H9 (cell line): ENCODE data around the gene HEATR3. TPM values are rescaled to one million over a fixed set of nuclear protein-coding genes. Genes with fewer than 3 reads are reported as not detected.

Source experiments
- DNase-seq: peaks from one replicate; pipeline ENCODE4 v3.0.0-alpha.2; 2017
- H2AFZ ChIP-seq: one replicate; pipeline ENCODE4 v1.6.1; 2013; ENCODE audit warnings: mild to moderate bottlenecking, low read length, control low read depth, moderate library complexity
- H2AK5ac ChIP-seq: 2 replicates; pipeline ENCODE4 v1.6.1; 2013; ENCODE audit warnings: low read length, control low read depth, mixed read lengths; ENCODE audit not compliant: insufficient read length
- H2BK120ac ChIP-seq: one replicate; pipeline ENCODE4 v1.6.1; 2013; ENCODE audit warnings: low read depth, mild to moderate bottlenecking, low read length, control low read depth, inconsistent platforms; ENCODE audit not compliant: poor library complexity, severe bottlenecking
- H2BK12ac ChIP-seq: 2 replicates; pipeline ENCODE4 v1.6.1; 2013; ENCODE audit warnings: low read length, control low read depth, mixed read lengths, low read depth; ENCODE audit not compliant: insufficient read length
- H2BK15ac ChIP-seq: 2 replicates; pipeline ENCODE4 v1.6.1; 2013; ENCODE audit warnings: low read depth, low read length, control low read depth
- H2BK20ac ChIP-seq: one replicate; pipeline ENCODE4 v1.6.1; 2013; ENCODE audit warnings: low read depth, mild to moderate bottlenecking, low read length, control low read depth, inconsistent platforms; ENCODE audit not compliant: poor library complexity, severe bottlenecking
- H2BK5ac ChIP-seq: 2 replicates; pipeline ENCODE4 v1.6.1; 2013; ENCODE audit warnings: low read length, control low read depth, mixed read lengths; ENCODE audit not compliant: insufficient read length
- H3K14ac ChIP-seq: 2 replicates; pipeline ENCODE4 v1.6.1; 2013; ENCODE audit warnings: low read length, control low read depth; ENCODE audit not compliant: insufficient read depth
- H3K18ac ChIP-seq: 2 replicates; pipeline ENCODE4 v1.6.1; 2013; ENCODE audit warnings: low read depth, mild to moderate bottlenecking, mixed read lengths, low read length, control low read depth; ENCODE audit not compliant: insufficient read length
- H3K23ac ChIP-seq: 2 replicates; pipeline ENCODE4 v1.6.1; 2013; ENCODE audit warnings: low read length, control low read depth, mixed read lengths, low read depth; ENCODE audit not compliant: insufficient read length
- H3K23me2 ChIP-seq: 2 replicates; pipeline ENCODE4 v1.6.1; 2013; ENCODE audit warnings: low read depth, mild to moderate bottlenecking, mixed read lengths, low read length, control low read depth; ENCODE audit not compliant: insufficient read length, poor library complexity, severe bottlenecking
- H3K27ac ChIP-seq: 2 replicates; pipeline ENCODE4 v1.5.1; 2013; ENCODE audit warnings: low read length, control low read depth, mixed read lengths, low read depth; ENCODE audit not compliant: insufficient read length
- H3K27me3 ChIP-seq: 2 replicates; pipeline ENCODE4 v1.6.1; 2013; ENCODE audit warnings: low read length, control low read depth, inconsistent platforms; ENCODE audit not compliant: insufficient read depth
- H3K4ac ChIP-seq: 2 replicates; pipeline ENCODE4 v1.6.1; 2013; ENCODE audit warnings: low read depth, mild to moderate bottlenecking, control low read depth, inconsistent platforms, low read length, moderate library complexity
- H3K4me1 ChIP-seq: 2 replicates; pipeline ENCODE4 v1.6.1; 2013; ENCODE audit warnings: low read length, control low read depth, inconsistent platforms; ENCODE audit not compliant: insufficient read depth
- H3K4me2 ChIP-seq: 2 replicates; pipeline ENCODE4 v1.6.1; 2013; ENCODE audit warnings: low read length, control low read depth, mixed read lengths; ENCODE audit not compliant: insufficient read length, insufficient read depth
- H3K56ac ChIP-seq: 2 replicates; pipeline ENCODE4 v1.6.1; 2013; ENCODE audit warnings: low read depth, mild to moderate bottlenecking, mixed read lengths, low read length, control low read depth; ENCODE audit not compliant: insufficient read length
- H3K79me1 ChIP-seq: 2 replicates; pipeline ENCODE4 v1.6.1; 2013; ENCODE audit warnings: low read depth, mild to moderate bottlenecking, moderate library complexity, low read length, control low read depth, inconsistent platforms; ENCODE audit not compliant: insufficient read depth, poor library complexity, severe bottlenecking
- H3K79me2 ChIP-seq: 2 replicates; pipeline ENCODE4 v1.6.1; 2013; ENCODE audit warnings: low read length, control low read depth, inconsistent platforms; ENCODE audit not compliant: insufficient read depth
- H3K9ac ChIP-seq: 2 replicates; pipeline ENCODE4 v1.6.1; 2013; ENCODE audit warnings: low read length, control low read depth, mixed read lengths; ENCODE audit not compliant: insufficient read length; ENCODE audit errors: extremely low read depth
- H3K9me3 ChIP-seq: one replicate; pipeline ENCODE4 v1.6.1; 2013; ENCODE audit warnings: low read depth, low read length, inconsistent platforms; ENCODE audit not compliant: control insufficient read depth
- H3T11ph ChIP-seq: one replicate; pipeline ENCODE4 v1.6.1; 2013; ENCODE audit warnings: mild to moderate bottlenecking, low read length, control low read depth, inconsistent platforms
- H4K20me1 ChIP-seq: one replicate; pipeline ENCODE4 v1.6.1; 2013; ENCODE audit not compliant: control insufficient read depth, insufficient read length, insufficient read depth
- H4K5ac ChIP-seq: 2 replicates; pipeline ENCODE4 v1.6.1; 2013; ENCODE audit warnings: low read depth, mild to moderate bottlenecking, mixed read lengths, low read length, control low read depth; ENCODE audit not compliant: insufficient read length
- H4K8ac ChIP-seq: replicated peaks from 2 replicates; pipeline ENCODE4 v1.6.1; 2013; ENCODE audit warnings: low read length, control low read depth, mixed read lengths, low read depth; ENCODE audit not compliant: insufficient read length
- H4K91ac ChIP-seq: 2 replicates; pipeline ENCODE4 v1.6.1; 2013; ENCODE audit warnings: low read depth, mild to moderate bottlenecking, moderate library complexity, mixed read lengths, low read length, control low read depth; ENCODE audit not compliant: insufficient read length
- H3K27ac Mint-ChIP-seq, 3 experiments: 2 replicates in 2 of 3; 3 replicates in 1 of 3; pipeline ENCODE4 v1.8.0; 2020 to 2021; ENCODE audit warnings: mixed read lengths in 3 of 3, mild to moderate bottlenecking in 1 of 3, moderate library complexity in 1 of 3
- H3K27me3 Mint-ChIP-seq: 2 replicates; pipeline ENCODE4 v1.8.0; 2021; ENCODE audit warnings: low read depth, mild to moderate bottlenecking, moderate library complexity, mixed read lengths
- H3K36me3 Mint-ChIP-seq, 3 experiments: 2 replicates in 2 of 3; 3 replicates in 1 of 3; pipeline ENCODE4 v1.8.0; 2020 to 2021; ENCODE audit warnings: low read depth in 3 of 3, mixed read lengths in 3 of 3; ENCODE audit not compliant: insufficient read depth in 1 of 3
- H3K4me1 Mint-ChIP-seq, 2 experiments: 2 replicates each; pipeline ENCODE4 v1.8.0; 2020; ENCODE audit warnings: mixed read lengths in 2 of 2
- H3K4me3 Mint-ChIP-seq, 2 experiments: 2 replicates in 1 of 2; 3 replicates in 1 of 2; pipeline ENCODE4 v1.8.0; 2020 to 2021; ENCODE audit warnings: mild to moderate bottlenecking in 2 of 2, mixed read lengths in 2 of 2, moderate library complexity in 1 of 2
- H3K9me3 Mint-ChIP-seq, 2 experiments: 2 replicates in 1 of 2; 3 replicates in 1 of 2; pipeline ENCODE4 v1.8.0; 2020; ENCODE audit warnings: mild to moderate bottlenecking in 2 of 2, mixed read lengths in 2 of 2, moderate library complexity in 1 of 2
- WGBS: extraction: QIAGEN DNeasy Blood & Tissue Kit; methylation state at CpG from one replicate; pipeline ENCODE4 v1.1.7; 2013; ENCODE audit warnings: missing lambda C conversion rate, low lambda C conversion rate, mixed read lengths; ENCODE audit not compliant: insufficient read length; ENCODE audit errors: extremely low coverage; 5-methylcytosine and 5-hydroxymethylcytosine counted together
- total RNA-seq: library from RNA; stranded (reverse); gene quantifications from 2 replicates; pipeline ENCODE4 v1.2.1, GENCODE V29; 2021
- TF ChIP-seq, protein P1 (sequence below): fragments of 200-600 bp; sonication (generic); conservative IDR thresholded peaks from 3 replicates; pipeline ENCODE4 v1.8.0; 2021; ENCODE audit warnings: antibody characterized with exemption, mild to moderate bottlenecking

HEATR3 gene
- total RNA-seq, 1 experiment from 2014 or later, result 26.5 TPM

DNA sequence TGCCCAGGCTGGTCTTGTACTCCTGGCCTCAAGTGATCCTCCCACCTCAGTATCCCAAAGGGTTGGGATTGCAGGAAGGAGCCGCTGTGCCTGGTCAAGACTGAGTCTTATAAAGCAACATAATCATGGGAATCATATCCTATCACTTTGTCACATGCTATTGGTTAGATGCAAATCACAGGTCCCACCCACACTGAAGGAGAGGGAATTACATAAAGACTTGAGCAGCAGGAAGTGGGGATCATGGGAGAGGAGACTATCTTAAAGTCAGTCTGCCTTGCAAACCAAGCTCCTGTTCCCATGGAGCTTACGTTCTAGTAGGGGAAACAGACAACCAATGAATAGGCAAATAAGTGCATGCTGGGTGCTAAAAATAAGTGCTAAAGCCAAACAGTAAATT lies 59.0 kb downstream of the HEATR3 start:
- Histone ChIP-seq H2BK12ac (no peak overlapping the region), H3K4me1 (no peaks in the 10 kb centered on the region), H3K9ac (no peak overlapping the region), H3K27me3 (no peaks in the 10 kb centered on the region), H4K91ac (no peak overlapping the region), H3K23me2 (no peaks in the 10 kb centered on the region), H4K20me1 (no peaks in the 10 kb centered on the region), H3K79me2 (no peaks in the 10 kb centered on the region), H3K23ac (no peak overlapping the region), H3K14ac (no peak overlapping the region), H2AK5ac (no peak overlapping the region), H3K4me2 (no peak overlapping the region), H2BK5ac (no peak overlapping the region), H4K5ac (no peak overlapping the region), H3K79me1 (no peaks in the 10 kb centered on the region), H3K56ac (no peak overlapping the region), H3T11ph (no peak overlapping the region), H2BK120ac (no peak overlapping the region), H2AFZ (no peak overlapping the region), H2BK15ac (no peak overlapping the region), H3K9me3 (no peaks in the 10 kb centered on the region), H3K27ac (no peak overlapping the region), H4K8ac (no peak overlapping the region), H2BK20ac (no peak overlapping the region), H3K18ac (no peak overlapping the region), H3K4ac (no peak overlapping the region)
- no peak for DNase-seq
- no peaks in the 10 kb centered on the region for H3K36me3 Mint-ChIP-seq
- H3K9me3 Mint-ChIP-seq, result no peaks in the 10 kb centered on the region
- TF ChIP-seq, protein P1, sequence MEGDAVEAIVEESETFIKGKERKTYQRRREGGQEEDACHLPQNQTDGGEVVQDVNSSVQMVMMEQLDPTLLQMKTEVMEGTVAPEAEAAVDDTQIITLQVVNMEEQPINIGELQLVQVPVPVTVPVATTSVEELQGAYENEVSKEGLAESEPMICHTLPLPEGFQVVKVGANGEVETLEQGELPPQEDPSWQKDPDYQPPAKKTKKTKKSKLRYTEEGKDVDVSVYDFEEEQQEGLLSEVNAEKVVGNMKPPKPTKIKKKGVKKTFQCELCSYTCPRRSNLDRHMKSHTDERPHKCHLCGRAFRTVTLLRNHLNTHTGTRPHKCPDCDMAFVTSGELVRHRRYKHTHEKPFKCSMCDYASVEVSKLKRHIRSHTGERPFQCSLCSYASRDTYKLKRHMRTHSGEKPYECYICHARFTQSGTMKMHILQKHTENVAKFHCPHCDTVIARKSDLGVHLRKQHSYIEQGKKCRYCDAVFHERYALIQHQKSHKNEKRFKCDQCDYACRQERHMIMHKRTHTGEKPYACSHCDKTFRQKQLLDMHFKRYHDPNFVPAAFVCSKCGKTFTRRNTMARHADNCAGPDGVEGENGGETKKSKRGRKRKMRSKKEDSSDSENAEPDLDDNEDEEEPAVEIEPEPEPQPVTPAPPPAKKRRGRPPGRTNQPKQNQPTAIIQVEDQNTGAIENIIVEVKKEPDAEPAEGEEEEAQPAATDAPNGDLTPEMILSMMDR, result no peak
- no peak overlapping the region for H3K27ac Mint-ChIP-seq
- H3K4me3 Mint-ChIP-seq, result no peak overlapping the region
- WGBS, result no CpG with 5 or more reads among the region's 2 CpGs
- H3K4me1 Mint-ChIP-seq, result peaks cover 14% of the 10 kb centered on the region in 2 experiments
- no peaks in the 10 kb centered on the region; the same call in 1 of the 2 replicates for H3K27me3 Mint-ChIP-seq
